Measurements from ENCODE around the gene MGAT4A.

- TF ChIP-seq CTCF (IDR thresholded peaks at IDR 0.05) (no peak), RFX5 (IDR thresholded peaks at IDR 0.05) (no peak), NPAS2 (CRISPR knock-in tag; IDR thresholded peaks at IDR 0.05; ENCODE audit: borderline replicate concordance) (no peak), MYC (IDR thresholded peaks at IDR 0.05; ENCODE audit: borderline replicate concordance, low read length) (no peak), POLR2A (IDR thresholded peaks at IDR 0.05; ENCODE audit: low read length) (no peak), ESRRA (IDR thresholded peaks at IDR 0.05; ENCODE audit: borderline replicate concordance, low read length) (no peak), HOXB13 (CRISPR knock-in tag; IDR thresholded peaks at IDR 0.05; ENCODE audit: low read depth) (no peak), CHD4 (IDR thresholded peaks at IDR 0.05; ENCODE audit: borderline replicate concordance) (no peak), MAX (IDR thresholded peaks at IDR 0.05) (no peak), NR3C1 (IDR thresholded peaks at IDR 0.05) (no peak), RCOR1 (IDR thresholded peaks at IDR 0.05; ENCODE audit: low read depth, low read length) (no peak), KDM5A (IDR thresholded peaks at IDR 0.05) (no peak), E2F6 (IDR thresholded peaks at IDR 0.05; ENCODE audit: borderline replicate concordance, low read depth) (no peak), FOSB (CRISPR knock-in tag; IDR thresholded peaks at IDR 0.05) (no peak)
Observed at GRCh38 chr2:98761267-98761781, 30.4 kb upstream of the MGAT4A start.

All from A549 (cell line).